SK-N-SH (cell line): Measurements from ENCODE around the gene SOX10. TPM values are rescaled to one million over a fixed set of nuclear protein-coding genes. Genes with fewer than 3 reads are reported as not detected.

ENCODE experiments used
- CTCF ChIA-PET: fragments of 300-600, 350-600 bp; formaldehyde crosslinking; extraction: SDS; loops from one replicate; lab custom pipeline; 2021; lab: Yijun Ruan, JAX
- POLR2A ChIA-PET: fragments of 350-600 bp; sonication (Branson Sonifier 250); formaldehyde crosslinking; extraction: SDS; loops from one replicate; lab custom pipeline; 2020; ENCODE audit warnings: antibody characterized with exemption, inconsistent platforms; lab: Yijun Ruan, JAX
- DNase-seq: peaks from one replicate; pipeline ENCODE4 v3.0.0; 2012
- H2AFZ ChIP-seq: fragments of 200-600 bp; sonication (generic); 2 replicates; pipeline ENCODE4 v1.8.1; 2016; ENCODE audit warnings: antibody characterized with exemption, mild to moderate bottlenecking, low read depth
- H3F3A ChIP-seq: fragments of 200-600 bp; sonication (generic); replicated peaks from 2 replicates; pipeline ENCODE3; 2016; ENCODE audit warnings: antibody characterized with exemption, mild to moderate bottlenecking; ENCODE audit not compliant: insufficient read depth
- H3K27ac ChIP-seq, 2 experiments: fragments of 200-500 bp in 1 of 2; fragments of 200-600 bp in 1 of 2; sonication (Bioruptor generic) in 1 of 2; sonication (generic), shearing (Covaris generic) in 1 of 2; 2 replicates each; pipeline versions ENCODE4 v1.5.1 to v1.6.1; 2014 to 2016; ENCODE audit warnings: low read depth in 2 of 2, inconsistent platforms in 1 of 2, low read length in 1 of 2, mild to moderate bottlenecking in 1 of 2, mixed read lengths in 1 of 2
- H3K27me3 ChIP-seq: fragments of 200-600 bp; sonication (generic), shearing (Covaris generic); 2 replicates; pipeline ENCODE4 v1.6.1; 2016; ENCODE audit warnings: mixed run types; ENCODE audit not compliant: insufficient read depth
- H3K36me3 ChIP-seq, 2 experiments: fragments of 200-500 bp in 1 of 2; fragments of 200-600 bp in 1 of 2; sonication (Bioruptor generic) in 1 of 2; sonication (generic) in 1 of 2; replicated peaks in 1 of 2; 2 replicates each; pipeline versions ENCODE3 to v1.5.1; 2014 to 2016; ENCODE audit warnings: low read length in 1 of 2, mild to moderate bottlenecking in 1 of 2; ENCODE audit not compliant: insufficient read depth in 2 of 2, control insufficient read depth in 1 of 2
- H3K4me1 ChIP-seq, 2 experiments: fragments of 200-500 bp in 1 of 2; fragments of 200-600 bp in 1 of 2; sonication (Bioruptor generic) in 1 of 2; sonication (generic), shearing (Covaris generic) in 1 of 2; 2 replicates each; pipeline versions ENCODE4 v1.5.1 to v1.6.1; 2014 to 2016; ENCODE audit warnings: low read depth in 1 of 2, low read length in 1 of 2, mixed run types in 1 of 2; ENCODE audit not compliant: insufficient read depth in 2 of 2, control insufficient read depth in 1 of 2
- H3K4me2 ChIP-seq: fragments of 200-600 bp; sonication (generic), shearing (Covaris generic); 2 replicates; pipeline ENCODE4 v1.6.1; 2017; ENCODE audit warnings: mixed run types
- H3K4me3 ChIP-seq, 2 experiments: fragments of 200-500 bp in 1 of 2; fragments of 200-600 bp in 1 of 2; sonication (Bioruptor generic) in 1 of 2; sonication (generic), shearing (Covaris generic) in 1 of 2; 2 replicates each; pipeline versions ENCODE4 v1.5.1 to v1.8.1; 2014 to 2016; ENCODE audit warnings: low read depth in 2 of 2, inconsistent platforms in 1 of 2, low read length in 1 of 2, mild to moderate bottlenecking in 1 of 2, mixed read lengths in 1 of 2, moderate library complexity in 1 of 2
- H3K79me2 ChIP-seq: fragments of 200-600 bp; sonication (generic); 2 replicates; pipeline ENCODE4 v1.8.1; 2017; ENCODE audit warnings: mild to moderate bottlenecking; ENCODE audit not compliant: insufficient read depth
- H3K9ac ChIP-seq: fragments of 200-600 bp; sonication (generic); 2 replicates; pipeline ENCODE4 v1.6.1; 2017; ENCODE audit warnings: mixed run types
- H3K9me2 ChIP-seq: fragments of 200-600 bp; sonication (generic); 2 replicates; pipeline ENCODE4 v1.6.1; 2017; ENCODE audit warnings: mixed run types
- H3K9me3 ChIP-seq: fragments of 200-600 bp; sonication (generic); 2 replicates; pipeline ENCODE4 v1.6.1; 2017; ENCODE audit warnings: mixed run types, mild to moderate bottlenecking, moderate library complexity
- H4K20me1 ChIP-seq: fragments of 200-600 bp; sonication (generic); 2 replicates; pipeline ENCODE4 v1.6.1; 2017; ENCODE audit warnings: mild to moderate bottlenecking, mixed run types; ENCODE audit not compliant: insufficient read depth
- CHD2 ChIP-seq: fragments of 150-350 bp; IDR thresholded peaks from 2 replicates; pipeline ENCODE4 v1.6.1; 2018; ENCODE audit warnings: low read length; ENCODE audit not compliant: partially characterized antibody
- FOXJ3 ChIP-seq: sonication (generic); formaldehyde crosslinking; IDR thresholded peaks from 2 replicates; pipeline ENCODE4 v1.5.1; 2020; ENCODE audit warnings: mild to moderate bottlenecking, missing genetic modification reagents
- GABPA ChIP-seq: IDR thresholded peaks from 2 replicates; pipeline ENCODE4 v1.4.0; 2012; ENCODE audit warnings: low read depth, mild to moderate bottlenecking
- JUND ChIP-seq: IDR thresholded peaks from 2 replicates; pipeline ENCODE4 v1.4.0; 2012
- MXI1 ChIP-seq: IDR thresholded peaks from 2 replicates; pipeline ENCODE4 v1.6.1; 2012; ENCODE audit warnings: mild to moderate bottlenecking, low read depth, low read length, improper control_type of control experiment
- RXRA ChIP-seq: IDR thresholded peaks from 2 replicates; pipeline ENCODE4 v1.4.0; 2012; ENCODE audit warnings: low read depth, mild to moderate bottlenecking, borderline replicate concordance
- WGBS: methylation state at CpG from one replicate; pipeline ENCODE4 v1.1.6; 2017; ENCODE audit warnings: low lambda C conversion rate; 5-methylcytosine and 5-hydroxymethylcytosine counted together
- polyA plus RNA-seq, 3 experiments: library from polyadenylated mRNA; depleted of rRNA; stranded (reverse); fragments of >200 nt; gene quantifications; 2 replicates each; pipeline ENCODE4 v1.2.3, GENCODE V29; 2012
- TF ChIP-seq, protein P1 (sequence below): fragments of 150-350 bp; IDR thresholded peaks from 2 replicates; pipeline ENCODE4 v1.6.1; 2017; ENCODE audit warnings: antibody characterized with exemption, low read length, low read depth, borderline replicate concordance
- TF ChIP-seq, protein P2 (sequence below): IDR thresholded peaks from 2 replicates; pipeline ENCODE4 v1.4.0; 2012; ENCODE audit warnings: low read depth
- TF ChIP-seq, protein P3 (sequence below): IDR thresholded peaks from 2 replicates; pipeline ENCODE4 v1.6.1; 2012; ENCODE audit warnings: mild to moderate bottlenecking, low read depth, low read length, moderate library complexity

SOX10 gene
- polyA plus RNA-seq, 1 of the 3 experiments (the other 2 are of a cell fraction), result not detected

GRCh38 chr22:37943825-37944198, 40.5 kb downstream of the SOX10 start:
- no peaks in the 10 kb centered on the region for H3F3A ChIP-seq
- no peaks in the 10 kb centered on the region for H4K20me1 ChIP-seq
- no peak overlapping the region for H3K27ac ChIP-seq
- no peaks in the 10 kb centered on the region for H3K79me2 ChIP-seq
- no peaks in the 10 kb centered on the region for H3K27me3 ChIP-seq
- TF ChIP-seq, protein P1, sequence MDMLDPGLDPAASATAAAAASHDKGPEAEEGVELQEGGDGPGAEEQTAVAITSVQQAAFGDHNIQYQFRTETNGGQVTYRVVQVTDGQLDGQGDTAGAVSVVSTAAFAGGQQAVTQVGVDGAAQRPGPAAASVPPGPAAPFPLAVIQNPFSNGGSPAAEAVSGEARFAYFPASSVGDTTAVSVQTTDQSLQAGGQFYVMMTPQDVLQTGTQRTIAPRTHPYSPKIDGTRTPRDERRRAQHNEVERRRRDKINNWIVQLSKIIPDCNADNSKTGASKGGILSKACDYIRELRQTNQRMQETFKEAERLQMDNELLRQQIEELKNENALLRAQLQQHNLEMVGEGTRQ, result no peak
- TF ChIP-seq GABPA, result no peak
- TF ChIP-seq MXI1, result no peak
- TF ChIP-seq JUND, result no peak
- TF ChIP-seq RXRA, result no peak
- no peak for TF ChIP-seq CHD2
- TF ChIP-seq, protein P2, sequence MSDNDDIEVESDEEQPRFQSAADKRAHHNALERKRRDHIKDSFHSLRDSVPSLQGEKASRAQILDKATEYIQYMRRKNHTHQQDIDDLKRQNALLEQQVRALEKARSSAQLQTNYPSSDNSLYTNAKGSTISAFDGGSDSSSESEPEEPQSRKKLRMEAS, result no peak
- TF ChIP-seq, protein P3, sequence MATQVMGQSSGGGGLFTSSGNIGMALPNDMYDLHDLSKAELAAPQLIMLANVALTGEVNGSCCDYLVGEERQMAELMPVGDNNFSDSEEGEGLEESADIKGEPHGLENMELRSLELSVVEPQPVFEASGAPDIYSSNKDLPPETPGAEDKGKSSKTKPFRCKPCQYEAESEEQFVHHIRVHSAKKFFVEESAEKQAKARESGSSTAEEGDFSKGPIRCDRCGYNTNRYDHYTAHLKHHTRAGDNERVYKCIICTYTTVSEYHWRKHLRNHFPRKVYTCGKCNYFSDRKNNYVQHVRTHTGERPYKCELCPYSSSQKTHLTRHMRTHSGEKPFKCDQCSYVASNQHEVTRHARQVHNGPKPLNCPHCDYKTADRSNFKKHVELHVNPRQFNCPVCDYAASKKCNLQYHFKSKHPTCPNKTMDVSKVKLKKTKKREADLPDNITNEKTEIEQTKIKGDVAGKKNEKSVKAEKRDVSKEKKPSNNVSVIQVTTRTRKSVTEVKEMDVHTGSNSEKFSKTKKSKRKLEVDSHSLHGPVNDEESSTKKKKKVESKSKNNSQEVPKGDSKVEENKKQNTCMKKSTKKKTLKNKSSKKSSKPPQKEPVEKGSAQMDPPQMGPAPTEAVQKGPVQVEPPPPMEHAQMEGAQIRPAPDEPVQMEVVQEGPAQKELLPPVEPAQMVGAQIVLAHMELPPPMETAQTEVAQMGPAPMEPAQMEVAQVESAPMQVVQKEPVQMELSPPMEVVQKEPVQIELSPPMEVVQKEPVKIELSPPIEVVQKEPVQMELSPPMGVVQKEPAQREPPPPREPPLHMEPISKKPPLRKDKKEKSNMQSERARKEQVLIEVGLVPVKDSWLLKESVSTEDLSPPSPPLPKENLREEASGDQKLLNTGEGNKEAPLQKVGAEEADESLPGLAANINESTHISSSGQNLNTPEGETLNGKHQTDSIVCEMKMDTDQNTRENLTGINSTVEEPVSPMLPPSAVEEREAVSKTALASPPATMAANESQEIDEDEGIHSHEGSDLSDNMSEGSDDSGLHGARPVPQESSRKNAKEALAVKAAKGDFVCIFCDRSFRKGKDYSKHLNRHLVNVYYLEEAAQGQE, result no peak
- no peak for TF ChIP-seq FOXJ3 (CRISPR knock-in tag)
- TF ChIP-seq, all 33 proteins: peak for 0
- Histone ChIP-seq H3K36me3 (peaks cover 0 to 3% of the 10 kb centered on the region in 2 experiments), H3K9me2 (no peaks in the 10 kb centered on the region), H3K9ac (no peak overlapping the region), H3K9me3 (no peaks in the 10 kb centered on the region), H3K4me3 (no peak overlapping the region), H2AFZ (no peak overlapping the region), H3K4me1 (no peaks in the 10 kb centered on the region), H3K4me2 (no peak overlapping the region)
- ChIA-PET POLR2A (no interaction called here), CTCF (interaction anchor here (1.1 kb wide), 1 partner anchor 10 kb away, joined by 5 read pairs; no protein-coding TSS in a partner anchor)
- no CpG with 5 or more reads among the region's 7 CpGs for WGBS
- no peak for DNase-seq

DNA sequence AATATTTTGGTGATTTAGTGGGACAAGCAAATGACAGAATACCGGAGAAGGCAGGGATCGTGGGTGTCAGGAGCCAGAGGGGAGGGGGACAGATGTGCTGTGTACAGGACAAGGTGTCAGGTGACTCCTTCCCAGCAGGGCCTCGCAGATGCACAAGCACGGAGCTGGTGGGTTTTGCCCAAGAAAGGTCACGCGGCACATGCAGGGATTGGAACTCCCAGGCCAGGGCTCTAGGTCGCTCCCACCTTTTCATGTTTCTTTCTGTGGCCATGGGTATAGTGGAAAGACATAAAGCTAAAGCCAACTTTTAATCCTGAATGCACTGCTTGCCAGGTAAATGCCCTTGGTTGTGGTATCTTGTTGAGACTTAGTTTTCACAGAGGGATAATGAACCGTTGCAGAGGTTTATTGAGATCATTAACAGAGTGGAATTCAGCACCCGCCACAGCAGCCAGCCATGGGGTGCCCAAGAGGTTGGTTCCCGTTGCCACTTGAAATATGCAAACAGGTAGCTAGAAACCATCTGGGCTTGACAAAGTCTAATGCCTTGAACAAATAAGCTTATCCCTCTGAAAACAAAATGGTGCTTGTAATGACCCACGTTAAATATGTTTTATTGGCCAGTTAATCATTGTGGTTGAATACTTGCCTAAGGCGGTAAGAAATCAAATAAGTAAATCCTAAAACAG, 41.1 kb downstream of the SOX10 start:
- H3F3A ChIP-seq, result no peaks in the 10 kb centered on the region
- H3K9me2 ChIP-seq, result no peaks in the 10 kb centered on the region
- no peaks in the 10 kb centered on the region for H3K4me1 ChIP-seq
- no peak overlapping the region for H3K9ac ChIP-seq
- POLR2A ChIA-PET, result no interaction called here
- peaks cover 0 to 3% of the 10 kb centered on the region in 2 experiments for H3K36me3 ChIP-seq
- H3K27me3 ChIP-seq, result no peaks in the 10 kb centered on the region
- no peaks in the 10 kb centered on the region for H3K79me2 ChIP-seq
- DNase-seq, result no peak
- no peak overlapping the region for H2AFZ ChIP-seq
- no peaks in the 10 kb centered on the region for H4K20me1 ChIP-seq
- CTCF ChIA-PET, result interaction anchor here (1.1 kb wide), 1 partner anchor 9 kb away, joined by 5 read pairs; no protein-coding TSS in a partner anchor
- no peak overlapping the region for H3K27ac ChIP-seq
- H3K9me3 ChIP-seq, result no peaks in the 10 kb centered on the region
- WGBS, result 89% methylated on average over 6 of the region's 12 CpGs
- no peak overlapping the region for H3K4me2 ChIP-seq
- TF ChIP-seq CHD2, result no peak
- TF ChIP-seq, all 33 proteins: peak for 0
- no peak overlapping the region for H3K4me3 ChIP-seq
